GM20431 (cell line): ENCODE measurements around the gene GALNS.
"Not testable (repeated sequence)": the region's sequence is repeated elsewhere in the genome, so short reads cannot be mapped to it uniquely, and the experiment has no call there.

Experiments used
- in situ Hi-C: fragments of 300-500 bp; cut with MseI, MboI; formaldehyde crosslinking; loops from one replicate; pipeline ENCODE4 v1.15.0; 2020; ENCODE audit warnings: low sequenced_read_pairs; ENCODE audit not compliant: unreplicated experiment

Gene GALNS

DNA sequence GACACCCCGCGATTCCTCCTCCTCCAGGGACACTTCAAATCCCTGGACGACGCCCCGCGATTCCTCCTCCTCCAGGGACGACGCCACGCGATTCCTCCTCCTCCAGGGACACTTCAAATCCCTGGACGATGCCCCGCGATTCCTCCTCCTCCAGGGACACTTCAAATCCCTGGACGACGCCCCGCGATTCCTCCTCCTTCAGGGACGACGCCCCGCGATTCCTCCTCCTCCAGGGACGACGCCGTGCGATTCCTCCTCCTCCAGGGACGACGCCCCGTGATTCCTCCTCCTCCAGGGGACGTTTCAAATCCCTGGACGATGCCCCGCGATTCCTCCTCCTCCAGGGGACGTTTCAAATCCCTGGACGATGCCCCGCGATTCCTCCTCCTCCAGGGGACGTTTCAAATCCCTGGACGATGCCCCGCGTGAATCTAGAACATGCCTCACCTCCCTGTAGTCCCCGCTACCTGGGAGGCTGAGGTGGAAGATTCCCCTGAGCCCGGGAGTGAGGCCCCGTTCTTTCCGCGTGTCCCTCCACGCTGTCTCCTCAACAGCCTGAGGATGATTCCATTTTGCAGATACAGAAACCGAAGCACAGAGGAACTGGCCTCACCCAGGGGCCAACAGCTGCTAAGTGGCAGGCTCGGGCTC is 33.1 kb upstream of the GALNS start:
- in situ Hi-C loops: not testable (repeated sequence)

DNA sequence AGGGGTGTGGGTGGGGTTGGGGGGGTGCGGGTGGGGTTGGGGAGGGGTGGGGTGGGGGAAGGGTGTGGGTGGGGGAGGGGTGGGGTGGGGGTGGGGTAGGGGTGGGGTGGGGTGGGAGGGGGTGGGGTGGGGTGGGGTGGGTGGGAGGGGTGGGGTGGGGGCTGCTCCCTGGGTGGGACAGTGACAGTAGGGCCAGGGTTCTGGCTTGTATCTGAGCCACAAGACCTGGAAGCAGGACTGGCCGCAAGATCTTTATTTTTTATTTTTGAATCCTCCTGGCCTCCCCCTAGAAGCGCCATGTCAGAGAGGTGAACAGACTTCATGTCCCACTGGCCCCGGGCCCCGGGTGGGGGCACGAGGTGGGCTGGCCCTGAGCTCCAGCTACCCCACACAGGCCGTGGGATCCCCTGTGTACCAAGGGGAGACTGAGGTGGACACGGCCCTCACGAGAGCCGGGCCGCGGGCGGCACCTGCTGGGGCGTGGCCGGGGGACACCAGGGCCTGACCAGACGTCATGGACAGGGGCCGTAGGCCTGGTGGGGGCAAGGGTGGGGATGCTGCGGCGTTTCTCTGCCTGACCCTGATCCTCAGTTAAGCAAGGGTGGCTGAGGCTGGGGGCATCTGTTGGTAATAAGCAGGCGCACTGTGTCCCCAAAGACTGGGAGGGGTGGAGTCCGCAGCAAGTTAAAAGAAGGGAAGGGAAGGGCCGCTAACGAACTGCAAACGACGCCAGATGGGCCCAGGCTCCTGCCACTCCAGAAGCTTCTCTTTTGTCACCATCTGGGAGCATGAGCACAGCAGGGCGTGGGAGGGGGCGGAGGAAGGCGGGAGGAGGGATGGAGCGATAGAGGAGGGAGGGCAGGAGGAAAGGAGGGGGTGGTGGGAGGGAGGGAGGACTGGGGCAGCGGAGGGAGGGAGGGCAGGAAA is 32.0 kb upstream of the GALNS start:
- in situ Hi-C loops: no loop called here

- in situ Hi-C loops: no loop called here
Measured at GRCh38 chr16:88888057-88888456, 31.3 kb upstream of the GALNS start.

DNA sequence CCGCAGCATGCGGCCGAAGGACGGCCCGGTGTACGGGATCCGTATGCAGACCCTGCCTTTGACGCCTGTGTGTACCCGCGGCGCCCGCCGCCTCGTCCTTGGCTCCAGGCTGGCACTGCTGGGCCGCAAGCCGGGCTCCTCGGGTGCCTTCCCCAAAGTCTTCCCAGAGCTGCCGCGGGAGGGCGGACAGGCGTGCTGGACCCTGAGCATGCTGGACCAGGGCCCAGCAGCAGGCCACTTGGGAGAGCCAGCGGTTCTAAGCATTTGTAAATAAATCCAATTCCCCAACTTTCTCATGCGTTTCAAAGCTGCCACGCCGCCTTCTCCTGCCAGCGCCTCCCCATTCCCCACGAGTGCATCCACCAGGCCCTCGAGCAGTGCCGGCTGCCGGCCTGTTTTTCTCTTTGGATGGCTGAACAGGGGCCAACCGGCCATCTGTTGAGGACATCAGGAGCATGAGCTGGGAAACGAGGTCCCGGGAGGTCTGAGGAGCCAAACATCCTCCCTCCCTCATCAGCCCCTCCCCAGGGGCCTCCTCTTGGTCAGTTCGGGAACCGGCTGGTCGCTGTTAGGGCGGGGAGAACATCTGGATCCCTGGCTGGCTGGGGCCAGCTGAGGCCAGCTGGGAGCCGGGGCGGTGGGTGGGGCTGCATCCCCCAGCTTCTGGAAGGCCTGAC is 30.2 kb upstream of the GALNS start:
- in situ Hi-C loops: no loop called here

DNA sequence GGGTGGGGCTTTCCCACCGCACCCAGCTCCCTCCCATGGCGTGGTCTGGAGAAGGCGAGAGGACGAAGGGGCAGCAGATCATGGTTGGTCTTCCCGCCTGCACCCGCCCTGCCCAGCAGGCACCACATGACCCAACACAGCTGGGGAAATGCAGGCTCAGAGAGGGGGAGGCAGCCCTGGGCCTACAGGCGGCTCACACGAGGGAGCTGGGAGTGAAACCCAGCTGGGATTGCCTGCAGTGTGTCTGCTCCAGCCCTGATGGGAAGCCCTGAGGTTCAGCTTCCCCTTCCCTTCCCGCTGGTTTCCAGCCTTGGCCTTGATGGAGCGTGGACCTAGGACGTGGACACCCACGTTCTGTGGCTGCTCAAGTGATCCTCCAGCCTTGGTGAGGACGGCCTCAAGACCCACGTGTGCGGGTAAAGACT is 29.7 kb upstream of the GALNS start:
- in situ Hi-C loops: no loop called here

DNA sequence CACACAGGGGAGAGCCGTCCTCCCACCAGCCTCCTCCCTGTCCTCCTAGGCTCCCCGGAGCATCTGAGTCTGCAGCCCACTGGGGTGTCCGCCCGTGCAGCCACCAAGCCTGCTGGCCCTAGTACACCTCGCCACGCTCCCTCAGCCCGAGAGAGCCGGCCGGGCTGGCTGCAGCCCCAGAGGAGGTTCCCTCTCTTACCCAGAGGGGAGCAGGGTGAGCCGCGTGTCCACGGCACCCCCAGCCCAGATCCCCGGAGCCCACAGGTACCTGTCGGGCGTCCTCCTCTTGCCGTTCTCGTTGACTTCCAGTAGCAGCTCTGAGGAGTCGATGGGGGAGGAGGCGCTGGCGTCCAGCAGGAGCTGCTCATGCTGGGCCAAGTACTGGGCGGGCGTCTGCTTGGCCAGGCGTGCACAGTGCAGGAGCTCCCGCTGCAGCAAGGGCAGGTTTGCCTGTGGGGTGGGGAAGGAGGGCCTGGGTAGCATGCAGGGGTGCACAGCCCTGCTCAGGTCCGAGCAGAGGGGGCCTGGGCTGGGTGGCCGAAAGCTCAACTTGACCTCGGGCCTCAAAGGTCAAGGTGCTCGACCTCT is 29.0 kb upstream of the GALNS start:
- in situ Hi-C loops: no loop called here

DNA sequence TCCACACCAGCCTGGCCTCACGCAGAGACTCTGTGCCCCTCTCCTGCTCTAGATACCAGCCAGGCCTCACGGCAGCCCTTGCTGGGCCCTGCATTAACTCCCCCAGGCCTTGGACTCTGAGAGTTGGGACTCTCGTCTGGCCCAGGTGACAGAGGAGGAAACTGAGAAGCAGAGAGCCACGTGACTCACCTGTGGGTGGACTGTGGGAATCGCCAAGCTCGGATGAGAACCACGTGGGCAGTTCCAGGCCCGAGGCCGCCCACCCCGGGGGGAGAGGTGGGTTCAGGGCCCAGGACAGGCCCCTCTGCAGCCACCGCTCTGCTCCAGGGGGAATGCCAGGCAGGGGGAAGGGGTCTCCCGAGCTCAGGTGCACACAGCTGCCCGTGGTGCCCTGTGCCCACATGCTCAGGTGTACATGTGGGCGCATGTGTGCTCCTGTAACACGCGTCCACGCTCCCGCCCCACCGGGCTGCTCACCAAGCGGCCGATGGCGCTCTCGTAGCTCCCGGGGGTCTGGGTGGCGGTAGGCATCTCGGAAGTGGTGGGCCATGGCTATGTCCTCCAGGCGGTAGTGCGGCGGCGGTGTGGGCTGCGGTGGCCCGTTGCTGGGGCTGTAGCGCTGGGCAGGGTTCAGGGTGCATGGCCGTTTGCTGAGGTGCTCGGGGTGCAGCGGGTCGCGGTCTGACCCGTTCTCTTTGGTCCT is 28.0 kb upstream of the GALNS start:
- in situ Hi-C loops: no loop called here

DNA sequence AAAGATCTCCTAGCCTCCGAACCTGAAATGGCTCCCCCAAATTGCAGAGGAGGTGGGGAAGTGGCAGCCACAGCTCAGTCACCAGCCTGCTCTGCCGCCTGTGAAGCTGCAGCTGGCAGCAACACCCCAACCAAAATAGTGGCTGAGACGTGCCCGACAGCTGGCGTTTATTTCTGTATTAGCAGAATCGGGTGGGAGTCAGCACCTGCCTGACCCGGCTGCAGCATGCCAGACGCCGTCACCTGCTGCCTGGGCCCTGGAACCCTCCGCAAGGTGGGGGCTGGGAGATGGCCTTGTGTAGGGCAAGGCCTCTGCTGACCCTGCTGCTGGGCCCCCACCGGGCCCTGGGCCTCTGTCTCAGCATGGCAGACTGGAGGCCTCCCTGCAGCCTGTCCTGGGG is 27.2 kb upstream of the GALNS start:
- in situ Hi-C loops: no loop called here

- in situ Hi-C loops: no loop called here
Measured at GRCh38 chr16:88883117-88883895, 26.6 kb upstream of the GALNS start.

- in situ Hi-C loops: no loop called here
Measured at GRCh38 chr16:88882358-88883030, 25.7 kb upstream of the GALNS start.

- in situ Hi-C loops: no loop called here
Measured at GRCh38 chr16:88881675-88882357, 25.1 kb upstream of the GALNS start.

GRCh38 chr16:88881007-88881615 is 24.4 kb upstream of the GALNS start:
- in situ Hi-C loops: no loop called here

DNA sequence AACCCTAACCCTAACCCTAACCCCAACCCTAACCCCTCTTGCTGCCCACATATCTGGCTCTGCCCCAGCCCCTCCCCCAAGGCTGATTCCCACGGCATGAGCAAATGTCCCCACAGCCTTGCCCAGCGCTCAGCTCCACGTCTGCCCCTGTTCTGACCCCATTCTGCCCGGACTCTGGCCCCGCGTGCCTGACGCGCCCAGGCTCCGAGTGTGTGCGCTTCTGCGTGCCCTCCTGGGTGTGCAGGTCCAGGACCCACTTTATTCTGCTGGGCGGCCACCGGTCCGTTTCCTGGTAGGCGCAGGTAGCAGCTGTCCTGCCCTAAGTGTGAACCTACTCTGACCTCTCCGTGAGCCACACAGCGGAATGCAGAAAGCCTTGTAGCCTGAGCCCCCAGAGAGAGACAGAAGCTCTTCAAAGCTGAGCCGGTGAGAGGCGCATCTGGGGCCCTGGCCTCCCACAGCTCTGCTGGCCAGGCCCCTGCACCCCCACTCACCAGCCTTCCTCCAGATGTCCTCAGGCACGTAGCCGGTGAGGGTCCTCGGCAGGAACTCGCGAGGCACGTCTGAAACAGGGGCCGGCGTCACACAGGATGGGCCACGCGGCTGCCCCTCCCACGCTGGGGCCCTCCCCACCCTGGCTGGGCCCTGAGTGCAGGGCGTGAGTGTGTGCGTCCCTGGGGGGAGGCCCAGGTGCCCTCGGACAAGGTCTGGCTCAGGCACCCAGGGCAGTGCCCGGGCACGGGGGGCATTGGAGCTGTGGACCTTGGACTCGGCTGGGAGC is 23.7 kb upstream of the GALNS start:
- in situ Hi-C loops: no loop called here

- in situ Hi-C loops: no loop called here
Measured at GRCh38 chr16:88879788-88880055, 23.0 kb upstream of the GALNS start.

GRCh38 chr16:88878967-88879787 is 22.4 kb upstream of the GALNS start:
- in situ Hi-C loops: no loop called here

DNA sequence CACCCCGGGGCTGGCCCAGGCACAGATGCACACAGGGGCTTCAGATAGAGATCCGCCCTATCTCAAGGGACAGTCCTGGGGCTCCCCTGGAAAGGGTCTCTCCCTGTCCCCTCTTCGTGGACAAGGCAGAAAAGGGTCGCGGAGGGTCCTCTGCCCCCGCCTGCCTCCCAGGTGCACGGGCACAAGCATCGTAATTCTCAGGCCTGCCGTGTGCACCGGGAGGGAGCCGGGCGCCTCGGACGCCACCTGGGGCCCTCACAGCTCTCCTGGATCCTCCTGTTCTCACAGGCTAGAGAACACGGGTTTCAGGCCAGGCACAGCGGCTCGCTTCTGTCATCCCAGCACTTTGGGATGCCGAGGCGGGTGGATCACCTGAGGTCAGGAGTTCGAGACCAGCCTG is 21.6 kb upstream of the GALNS start:
- in situ Hi-C loops: no loop called here
